Measurements from ENCODE around the gene FLNB. TPM values are rescaled to one million over a fixed set of nuclear protein-coding genes. Genes with fewer than 3 reads are reported as not detected.

The FLNB gene
- total RNA-seq, 2 donors from 2014 or later = 46.1 to 56.7 TPM

DNA sequence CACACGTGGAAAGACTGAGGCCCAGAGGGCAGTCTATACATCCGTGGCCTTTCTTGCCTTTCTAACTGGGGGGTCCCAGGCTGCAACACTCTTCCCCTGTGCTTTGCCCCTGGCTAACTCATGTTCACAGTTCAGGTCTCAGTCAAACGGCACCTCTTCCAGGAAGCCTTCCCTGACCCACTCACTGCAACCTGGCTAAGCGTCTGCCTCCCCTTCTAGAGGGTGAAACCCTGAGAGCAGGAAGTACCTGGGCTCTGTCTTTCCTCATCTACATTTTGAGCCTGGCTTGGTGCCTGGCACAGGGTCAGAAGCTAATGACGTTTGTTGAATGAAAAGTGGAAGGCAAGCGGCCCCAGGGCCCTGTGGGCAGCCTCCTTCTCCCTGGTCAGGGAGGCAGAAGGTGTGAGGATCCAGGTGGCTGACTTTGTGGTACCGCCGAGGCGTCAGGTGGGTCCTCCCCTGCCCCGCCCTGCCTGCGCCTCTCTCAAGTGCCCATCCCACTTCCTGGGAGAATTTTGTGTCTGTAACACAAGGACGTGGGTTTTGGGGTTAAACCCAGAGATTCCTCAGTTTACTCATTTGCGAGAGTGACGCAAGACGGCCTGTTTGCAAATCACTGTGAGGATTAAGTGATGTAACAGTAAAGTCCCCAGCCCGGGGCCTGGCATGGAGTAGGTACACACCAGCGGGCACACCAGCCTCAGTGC lies 170.5 kb downstream of the FLNB start:
- no peaks in the 10 kb centered on the region for H3K27me3 Mint-ChIP-seq (ENCODE audit: low read depth)
- H3K27ac Mint-ChIP-seq = no peak overlapping the region
- no peaks in the 10 kb centered on the region for H3K9me3 Mint-ChIP-seq
- H3K36me3 Mint-ChIP-seq (ENCODE audit: insufficient read depth in 2 of 2) = no peaks in the 10 kb centered on the region
- H3K4me3 Mint-ChIP-seq = peak overlapping the region; percentile 79 to 83
- ATAC-seq (replicated peaks in 1 of 2) (peak; percentile 45 to 57), DNase-seq (peak; percentile 44 to 59)
- peaks cover 28% of the 10 kb centered on the region for H3K4me1 Mint-ChIP-seq (ENCODE audit: low read depth)

DNA sequence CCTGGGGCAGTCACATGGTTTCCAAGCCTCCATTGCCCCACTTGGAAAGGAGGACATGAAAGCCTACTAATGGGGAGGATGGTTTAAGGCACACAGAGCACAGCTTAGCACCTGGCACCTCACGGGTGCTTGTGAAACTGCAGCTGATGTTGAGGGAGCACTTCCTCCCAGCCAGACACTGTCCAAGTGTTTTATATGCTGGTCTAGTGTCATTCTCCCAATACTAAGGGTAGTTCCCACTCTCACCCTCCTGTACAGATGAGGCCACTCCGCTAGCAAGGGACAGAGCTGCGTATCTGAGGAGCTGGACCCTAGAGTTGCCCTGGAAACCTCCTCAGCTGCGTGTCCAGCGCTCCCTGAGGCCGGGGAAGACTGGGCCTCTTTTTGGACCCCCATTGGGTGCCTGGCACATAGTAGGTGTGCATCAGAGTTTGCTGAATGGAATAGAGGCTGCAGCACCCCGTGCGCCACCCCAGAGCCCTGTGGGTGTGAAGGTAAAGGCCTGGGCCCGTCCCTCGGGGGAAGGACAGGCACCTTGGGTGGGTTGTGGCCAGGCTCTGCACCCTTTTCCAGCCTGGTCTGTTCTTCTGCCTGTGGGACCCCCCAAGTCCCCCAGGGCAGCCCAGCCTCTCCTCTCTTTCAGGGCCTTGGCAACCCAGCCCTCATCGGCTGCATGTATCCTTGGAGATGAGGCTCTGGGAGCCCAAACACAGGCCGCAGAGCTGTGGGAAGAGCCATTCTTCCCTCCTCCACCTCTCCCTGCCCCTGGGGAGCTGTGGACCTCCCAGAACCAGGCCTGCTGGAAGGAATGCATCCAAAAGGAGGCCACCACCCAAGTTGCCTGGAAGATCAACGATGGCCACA lies 171.2 kb downstream of the FLNB start:
- Mint-ChIP-seq H3K4me1 (ENCODE audit: low read depth) (peaks cover 28% of the 10 kb centered on the region), H3K9me3 (no peaks in the 10 kb centered on the region), H3K4me3 (peak overlapping the region; percentile 79 to 83), H3K27me3 (ENCODE audit: low read depth) (no peaks in the 10 kb centered on the region), H3K27ac (no peak overlapping the region), H3K36me3 (ENCODE audit: insufficient read depth in 2 of 2) (no peaks in the 10 kb centered on the region)
- ATAC-seq (replicated peaks in 1 of 2) = no peak
- DNase-seq = no peak

DNA sequence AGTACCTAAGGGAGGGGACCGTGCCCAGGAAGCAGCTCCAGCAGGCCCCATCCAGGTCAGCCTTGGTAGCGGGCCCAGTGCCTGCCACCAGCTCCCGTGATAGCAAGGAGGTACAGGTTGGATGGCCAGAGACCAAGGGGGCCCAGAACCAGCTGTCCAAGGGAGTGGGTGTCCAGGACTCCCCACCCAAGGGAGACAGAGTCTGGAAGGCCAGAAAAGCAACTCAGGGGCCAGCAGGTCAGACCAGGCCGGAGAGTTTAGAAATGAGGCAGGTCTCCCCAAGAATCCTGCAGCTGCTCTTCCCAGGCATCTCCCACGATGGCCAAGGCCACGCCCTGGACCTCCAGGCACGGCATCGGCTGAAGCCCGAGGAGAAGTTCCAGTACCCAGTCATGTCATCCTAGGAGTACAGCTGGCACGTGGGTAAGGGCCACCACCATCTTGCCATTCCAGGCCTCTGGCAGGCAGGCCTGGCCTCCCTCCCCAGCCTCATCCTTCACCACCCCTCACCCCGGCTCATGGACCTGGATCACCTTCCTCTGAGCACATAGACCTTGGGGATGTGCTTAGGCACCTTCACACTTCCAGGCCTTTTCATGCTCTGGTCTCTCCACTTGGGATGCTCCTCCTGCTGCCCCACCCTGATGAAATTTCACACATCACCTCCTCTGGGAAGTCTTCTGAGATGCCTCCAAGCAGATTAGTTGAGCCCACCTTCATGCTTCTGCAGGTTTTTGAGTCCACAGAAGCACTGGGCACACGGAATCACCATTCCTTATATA lies 172.1 kb downstream of the FLNB start:
- Mint-ChIP-seq H3K36me3 (ENCODE audit: insufficient read depth in 2 of 2) (no peaks in the 10 kb centered on the region), H3K27ac (no peak overlapping the region), H3K4me1 (ENCODE audit: low read depth) (peaks cover 28% of the 10 kb centered on the region), H3K27me3 (ENCODE audit: low read depth) (no peaks in the 10 kb centered on the region), H3K9me3 (no peaks in the 10 kb centered on the region), H3K4me3 (no peak overlapping the region)
- ATAC-seq (replicated peaks in 1 of 2) (no peak), DNase-seq (no peak)

DNA sequence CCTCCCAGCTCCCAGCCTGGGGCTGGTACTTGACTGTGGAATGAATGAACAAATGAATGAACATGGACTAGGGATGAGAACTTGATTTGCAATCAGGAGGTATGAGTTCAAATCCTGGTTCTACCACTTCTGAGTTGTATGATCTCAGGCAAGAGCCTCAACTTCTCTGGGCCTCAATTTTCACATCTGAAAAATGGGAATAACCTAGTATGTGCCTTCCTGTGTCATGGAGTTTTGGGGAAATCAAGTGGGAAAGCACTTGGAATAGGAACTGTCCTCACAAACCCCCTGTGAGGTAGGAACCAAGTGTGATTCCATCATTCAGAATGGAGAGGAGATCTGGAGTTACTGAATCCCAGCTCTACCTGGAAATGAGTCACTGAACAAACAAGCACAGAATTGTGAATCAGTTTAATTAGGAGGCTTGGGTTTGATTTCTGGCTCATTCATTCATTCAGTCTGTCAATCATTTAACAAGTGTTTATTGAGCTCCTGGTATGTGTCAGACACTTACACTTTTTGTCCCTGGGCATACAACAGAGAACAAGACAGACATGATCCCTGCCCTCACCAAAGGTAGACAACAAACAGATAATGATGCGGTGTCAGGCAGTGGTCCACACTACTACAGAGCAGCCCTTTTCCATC lies 172.8 kb downstream of the FLNB start:
- H3K4me3 Mint-ChIP-seq = no peak overlapping the region
- no peaks in the 10 kb centered on the region for H3K36me3 Mint-ChIP-seq (ENCODE audit: insufficient read depth in 2 of 2)
- peaks cover 28% of the 10 kb centered on the region for H3K4me1 Mint-ChIP-seq (ENCODE audit: low read depth)
- H3K9me3 Mint-ChIP-seq = no peaks in the 10 kb centered on the region
- no peaks in the 10 kb centered on the region for H3K27me3 Mint-ChIP-seq (ENCODE audit: low read depth)
- no peak for ATAC-seq (replicated peaks in 1 of 2)
- no peak overlapping the region for H3K27ac Mint-ChIP-seq
- no peak for DNase-seq

DNA sequence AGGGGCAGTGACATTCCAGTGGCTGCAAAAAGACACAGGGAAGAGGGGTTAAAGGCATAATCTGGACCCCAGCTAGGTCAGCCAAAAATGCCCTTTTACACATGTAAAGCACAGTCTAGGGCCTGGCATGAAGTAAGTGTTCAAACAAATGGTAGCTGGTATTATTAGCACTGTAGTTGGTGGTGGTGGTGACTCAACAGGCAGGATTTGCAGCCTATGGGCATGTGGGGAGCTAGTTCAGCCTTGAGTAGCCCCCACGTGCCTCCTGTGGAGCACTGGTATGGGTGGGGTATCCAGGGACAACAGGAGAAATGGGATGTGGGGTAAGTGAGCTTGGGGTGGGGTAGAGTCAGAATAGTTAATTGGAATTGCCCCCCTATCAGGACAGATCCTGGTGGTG lies 175.0 kb downstream of the FLNB start:
- Mint-ChIP-seq H3K36me3 (ENCODE audit: insufficient read depth in 2 of 2) (no peaks in the 10 kb centered on the region), H3K4me1 (ENCODE audit: low read depth) (peaks cover 15% of the 10 kb centered on the region), H3K9me3 (no peaks in the 10 kb centered on the region), H3K27me3 (ENCODE audit: low read depth) (no peaks in the 10 kb centered on the region), H3K27ac (no peak overlapping the region), H3K4me3 (no peak overlapping the region)
- ATAC-seq (replicated peaks in 1 of 2) (no peak), DNase-seq (no peak)

DNA sequence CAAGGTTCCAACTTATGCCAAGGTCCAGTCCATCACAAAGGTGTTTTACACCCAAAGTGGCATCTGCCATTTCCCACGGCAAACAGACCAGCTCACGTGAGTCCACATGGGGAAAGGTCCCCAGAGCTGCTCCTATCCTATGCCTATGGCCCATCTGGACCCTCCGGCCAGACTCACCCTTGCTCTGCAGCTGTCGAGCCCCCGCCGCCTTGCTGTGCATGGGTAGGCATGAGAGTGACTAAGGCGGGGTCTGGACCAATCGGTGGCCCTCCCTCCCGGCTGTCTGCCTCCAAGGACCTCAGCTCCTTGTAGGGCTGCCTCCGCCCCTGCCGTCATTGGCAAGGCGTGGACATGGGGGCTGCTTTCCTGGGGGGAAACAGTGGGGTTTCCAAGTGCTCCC lies 175.7 kb downstream of the FLNB start:
- Mint-ChIP-seq H3K9me3 (no peaks in the 10 kb centered on the region), H3K27me3 (ENCODE audit: low read depth) (no peaks in the 10 kb centered on the region), H3K27ac (no peak overlapping the region), H3K4me1 (ENCODE audit: low read depth) (peaks cover 8% of the 10 kb centered on the region), H3K36me3 (ENCODE audit: insufficient read depth in 2 of 2) (no peaks in the 10 kb centered on the region), H3K4me3 (no peak overlapping the region)
- ATAC-seq (replicated peaks in 1 of 2) (no peak), DNase-seq (no peak)

DNA sequence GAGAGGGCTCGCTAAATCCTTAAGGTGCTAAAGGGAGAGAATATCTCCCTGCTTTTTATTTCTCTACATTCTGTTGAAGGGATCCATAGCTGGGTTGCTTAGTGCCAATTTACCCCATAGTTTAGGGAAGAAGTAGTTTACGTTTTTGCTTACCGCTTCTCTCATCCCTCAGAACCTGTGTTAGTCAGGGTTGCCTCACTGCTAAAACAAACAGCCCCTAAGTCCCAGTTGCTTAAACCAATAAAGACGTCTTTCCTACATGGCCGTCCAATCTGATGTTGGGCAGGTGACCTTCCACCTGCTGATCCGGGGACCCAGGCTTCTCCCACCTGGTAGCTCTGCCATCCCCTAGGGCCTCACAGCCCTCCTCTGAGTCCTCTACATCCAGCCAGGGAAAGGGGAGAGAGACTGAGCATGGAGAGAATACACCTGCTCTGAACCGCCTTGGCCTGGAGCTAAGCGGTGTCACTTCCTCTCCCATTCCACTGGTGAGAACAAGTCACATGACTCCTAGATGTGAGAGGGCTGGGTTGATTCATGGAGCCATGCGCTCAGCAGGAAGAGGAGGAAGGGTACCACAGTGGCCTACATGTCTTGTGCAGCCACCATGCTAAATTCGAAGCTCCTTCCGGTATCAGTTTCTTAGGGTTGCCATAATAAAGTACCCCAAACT lies 176.2 kb downstream of the FLNB start:
- Mint-ChIP-seq H3K27ac (no peak overlapping the region), H3K36me3 (ENCODE audit: insufficient read depth in 2 of 2) (no peaks in the 10 kb centered on the region), H3K4me3 (no peak overlapping the region), H3K9me3 (no peaks in the 10 kb centered on the region), H3K4me1 (ENCODE audit: low read depth) (peaks cover 4% of the 10 kb centered on the region), H3K27me3 (ENCODE audit: low read depth) (no peaks in the 10 kb centered on the region)
- ATAC-seq (replicated peaks in 1 of 2) (no peak), DNase-seq (no peak)

DNA sequence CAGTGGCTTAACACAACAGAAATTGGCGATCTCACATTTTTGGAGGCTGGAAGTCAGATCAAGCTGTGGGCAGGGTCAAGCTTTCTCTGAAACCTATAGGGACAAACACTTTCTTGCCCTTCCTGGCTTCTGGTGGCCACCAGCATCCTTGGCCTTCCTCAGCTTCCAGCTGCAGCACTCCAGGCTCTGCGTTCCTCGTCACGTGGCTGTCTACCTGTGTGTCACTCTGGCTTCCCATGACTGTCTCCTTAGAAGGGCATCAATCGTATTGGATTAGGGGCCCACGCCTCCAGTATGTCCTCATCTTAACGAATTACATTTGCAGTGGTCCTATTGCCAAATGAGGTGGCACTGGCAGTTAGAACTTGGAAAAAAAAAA lies 176.7 kb downstream of the FLNB start:
- Mint-ChIP-seq H3K9me3 (no peaks in the 10 kb centered on the region), H3K4me1 (ENCODE audit: low read depth) (peaks cover 4% of the 10 kb centered on the region), H3K27me3 (ENCODE audit: low read depth) (no peaks in the 10 kb centered on the region), H3K27ac (no peak overlapping the region), H3K36me3 (ENCODE audit: insufficient read depth in 2 of 2) (no peaks in the 10 kb centered on the region), H3K4me3 (no peak overlapping the region)
- ATAC-seq (replicated peaks in 1 of 2) = no peak
- DNase-seq = no peak

DNA sequence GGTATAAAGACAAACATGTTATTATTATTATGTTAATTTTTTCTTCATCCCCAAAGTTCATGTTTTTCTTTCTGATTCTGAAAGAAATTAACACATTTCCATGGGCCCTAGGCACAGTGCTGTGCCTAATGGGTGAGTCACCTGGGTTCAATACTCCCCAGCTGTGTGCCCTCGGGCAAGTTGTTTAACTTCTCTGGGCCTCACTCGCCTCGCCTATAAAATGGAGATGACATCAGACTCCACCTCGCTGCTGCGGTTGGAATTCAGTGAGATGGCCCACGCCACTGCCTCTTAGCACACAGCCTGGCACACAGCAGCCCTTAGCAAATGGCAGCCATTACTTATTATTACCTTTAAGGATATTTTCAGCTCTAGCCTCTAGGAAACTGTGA lies 179.9 kb downstream of the FLNB start:
- Mint-ChIP-seq H3K4me3 (no peak overlapping the region), H3K9me3 (no peaks in the 10 kb centered on the region), H3K36me3 (ENCODE audit: insufficient read depth in 2 of 2) (no peaks in the 10 kb centered on the region), H3K4me1 (ENCODE audit: low read depth) (no peaks in the 10 kb centered on the region), H3K27me3 (ENCODE audit: low read depth) (no peaks in the 10 kb centered on the region), H3K27ac (no peak overlapping the region)
- peak in 1 of 2 donors; percentile 40 for ATAC-seq (replicated peaks in 1 of 2)
- no peak for DNase-seq

DNA sequence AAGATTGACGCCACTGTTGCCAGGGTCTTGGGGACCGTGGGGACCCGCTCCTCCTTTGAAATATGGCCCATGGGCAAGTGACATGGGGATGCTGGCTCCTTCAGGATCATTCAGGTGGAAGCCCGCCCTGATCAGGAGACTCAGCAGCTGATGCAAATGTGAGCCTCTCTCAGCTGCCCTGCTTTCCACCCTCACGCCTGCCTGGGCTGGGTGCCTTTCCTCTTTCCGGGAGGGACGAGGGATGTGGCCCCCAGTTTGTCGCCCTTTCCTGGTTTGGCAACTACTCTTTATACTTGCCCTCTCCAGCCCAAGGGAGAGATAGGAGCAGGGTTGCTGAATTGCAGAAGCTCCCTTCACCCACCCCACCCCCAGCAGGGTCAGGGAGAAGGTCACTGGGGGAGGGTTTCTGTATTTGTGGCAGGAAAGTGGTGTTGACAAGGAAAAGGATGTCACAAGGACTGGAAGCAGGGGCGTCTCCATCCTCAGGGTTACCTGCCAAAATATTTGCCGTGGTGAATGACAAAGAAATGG lies 180.8 kb downstream of the FLNB start:
- DNase-seq = no peak
- Mint-ChIP-seq H3K27ac (no peak overlapping the region), H3K27me3 (ENCODE audit: low read depth) (no peaks in the 10 kb centered on the region), H3K4me3 (no peak overlapping the region), H3K36me3 (ENCODE audit: insufficient read depth in 2 of 2) (no peaks in the 10 kb centered on the region), H3K9me3 (no peaks in the 10 kb centered on the region), H3K4me1 (ENCODE audit: low read depth) (no peaks in the 10 kb centered on the region)
- no peak for ATAC-seq (replicated peaks in 1 of 2)

DNA sequence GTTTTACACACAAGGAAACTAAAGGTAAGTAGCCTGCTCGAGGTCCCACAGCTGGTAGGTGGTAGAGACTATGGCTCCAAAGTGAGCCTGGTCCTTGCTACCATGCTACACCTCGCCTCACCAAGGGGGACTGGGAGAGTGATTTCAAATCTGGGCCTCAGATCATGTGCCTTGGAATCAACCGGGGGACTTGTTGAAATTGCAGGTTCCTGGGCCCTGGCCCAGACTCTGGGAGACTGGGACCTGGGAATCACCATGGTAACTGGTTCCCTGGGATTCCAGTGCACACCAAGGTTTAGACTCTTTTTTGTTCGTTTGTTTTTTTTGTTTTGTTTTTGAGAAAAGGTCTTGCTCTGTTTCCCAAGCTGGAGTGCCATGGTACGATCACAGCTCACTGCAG lies 181.5 kb downstream of the FLNB start:
- Mint-ChIP-seq H3K36me3 (ENCODE audit: insufficient read depth in 2 of 2) (no peaks in the 10 kb centered on the region), H3K4me3 (no peak overlapping the region), H3K27me3 (ENCODE audit: low read depth) (no peaks in the 10 kb centered on the region), H3K9me3 (no peaks in the 10 kb centered on the region), H3K4me1 (ENCODE audit: low read depth) (no peaks in the 10 kb centered on the region), H3K27ac (no peak overlapping the region)
- ATAC-seq (replicated peaks in 1 of 2) (no peak), DNase-seq (no peak)

DNA sequence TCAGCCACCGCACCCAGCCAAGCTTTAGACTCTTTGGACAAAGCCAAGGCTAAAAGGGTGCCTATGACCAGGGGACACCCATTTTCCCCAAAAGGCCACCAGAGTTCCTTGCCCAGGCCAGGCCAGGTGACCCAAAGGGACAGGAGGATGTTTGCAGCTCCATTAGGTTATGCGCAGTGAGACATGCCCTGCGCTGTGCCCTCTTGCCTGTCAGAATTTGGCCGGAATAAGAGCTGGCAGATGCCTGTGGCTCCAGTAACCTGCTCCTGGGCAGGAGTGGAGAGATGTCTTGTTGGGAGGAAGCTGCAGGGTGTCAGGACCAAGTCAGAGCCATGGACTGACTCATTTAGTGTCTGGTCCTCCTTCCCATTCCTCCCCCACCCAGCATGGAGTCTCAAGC lies 182.1 kb downstream of the FLNB start:
- no peaks in the 10 kb centered on the region for H3K36me3 Mint-ChIP-seq (ENCODE audit: insufficient read depth in 2 of 2)
- H3K9me3 Mint-ChIP-seq = no peaks in the 10 kb centered on the region
- H3K27me3 Mint-ChIP-seq (ENCODE audit: low read depth) = no peaks in the 10 kb centered on the region
- H3K27ac Mint-ChIP-seq = no peak overlapping the region
- ATAC-seq (replicated peaks in 1 of 2) (no peak), DNase-seq (no peak)
- H3K4me3 Mint-ChIP-seq = no peak overlapping the region
- H3K4me1 Mint-ChIP-seq (ENCODE audit: low read depth) = no peaks in the 10 kb centered on the region
